SIG-M5 treated with dmso at 0.1 percent for 504 hours (cell line): Measurements from ENCODE around the gene DPP6.

Experiments used
- DNase-seq: peaks from one replicate; lab custom pipeline; 2025; ENCODE audit not compliant: unreplicated experiment; lab: John Stamatoyannopoulos, UW

DPP6 gene

DNA sequence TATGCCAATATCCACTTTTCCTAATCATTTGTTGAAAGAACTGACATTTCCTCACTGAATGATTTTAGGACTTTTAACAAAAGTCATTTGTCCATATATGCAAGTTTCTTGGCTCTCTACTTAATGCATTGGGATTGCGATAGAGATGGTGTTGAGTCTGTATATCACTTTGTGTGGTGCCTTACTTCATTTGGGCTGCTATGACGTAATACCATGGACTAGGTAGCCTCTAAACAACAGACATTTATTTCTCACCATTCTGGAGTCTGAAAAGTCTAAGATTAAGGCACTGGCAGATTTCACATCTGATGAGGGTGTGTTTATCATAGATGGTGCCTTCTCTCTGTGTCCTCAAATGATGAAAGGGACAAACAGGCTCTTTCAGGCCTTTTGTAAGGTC lies 342.6 kb downstream of the DPP6 start:
- DNase-seq = no peak

DNA sequence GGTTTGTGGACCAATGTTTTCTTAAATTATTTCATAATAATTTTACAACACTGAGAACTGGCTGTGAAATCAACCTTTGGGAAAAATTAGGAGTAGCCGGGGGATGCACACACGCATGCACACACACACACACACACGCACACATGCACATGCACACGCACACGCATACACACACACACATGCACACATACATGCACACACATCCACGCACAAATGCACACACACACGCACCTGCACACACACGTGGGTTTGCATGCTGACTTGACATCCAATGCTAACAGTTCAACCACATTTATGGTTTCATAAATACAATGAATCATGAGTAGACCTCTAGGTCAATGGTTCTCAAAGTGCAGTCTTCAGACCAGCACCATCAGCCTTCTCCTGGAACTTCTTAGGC lies 354.1 kb downstream of the DPP6 start:
- no peak for DNase-seq

- DNase-seq = no peak
Measured at GRCh38 chr7:154409703-154410311, 357.6 kb downstream of the DPP6 start.

- DNase-seq = no peak
Measured at GRCh38 chr7:154412105-154412504, 359.9 kb downstream of the DPP6 start.

DNA sequence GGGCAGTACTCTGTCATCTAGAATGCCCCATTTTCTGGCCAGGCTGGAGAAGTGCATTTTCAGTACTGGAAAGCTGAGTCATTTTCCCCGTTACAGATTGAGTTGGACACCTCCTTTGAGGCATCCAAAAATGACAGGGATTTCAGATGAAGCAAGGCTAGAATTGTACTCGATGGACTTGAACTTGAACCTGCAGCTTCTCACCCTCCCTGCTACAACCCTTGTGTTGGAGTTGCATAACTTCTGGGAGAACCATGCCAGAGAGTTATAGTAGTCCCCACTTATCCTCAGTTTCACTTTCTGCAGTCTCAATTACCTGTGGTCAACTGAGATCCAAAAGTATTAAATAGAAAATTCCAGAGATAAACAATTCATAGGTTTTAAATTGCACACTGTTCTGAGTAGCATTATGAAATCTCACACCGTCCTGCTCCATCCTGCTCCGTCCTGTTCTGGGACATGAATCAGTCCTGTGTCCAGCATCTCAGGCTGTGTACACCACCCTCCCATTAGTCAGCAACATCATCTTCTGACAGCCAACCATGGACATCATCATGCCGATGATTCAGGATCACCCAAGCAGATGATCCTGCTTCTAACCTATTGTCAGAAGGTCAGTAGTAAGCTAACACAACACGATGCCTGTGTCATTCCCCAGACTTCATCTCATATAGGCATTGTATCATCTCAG lies 363.7 kb downstream of the DPP6 start:
- no peak for DNase-seq

- no peak for DNase-seq
Measured at GRCh38 chr7:154416714-154417113, 364.5 kb downstream of the DPP6 start.

- no peak for DNase-seq
Measured at GRCh38 chr7:154419344-154419743, 367.1 kb downstream of the DPP6 start.

- no peak for DNase-seq
Measured at GRCh38 chr7:154423231-154423630, 371.0 kb downstream of the DPP6 start.

- DNase-seq = no peak
Measured at GRCh38 chr7:154424350-154424749, 372.2 kb downstream of the DPP6 start.

GRCh38 chr7:154425271-154425670 lies 373.1 kb downstream of the DPP6 start:
- DNase-seq = no peak

DNA sequence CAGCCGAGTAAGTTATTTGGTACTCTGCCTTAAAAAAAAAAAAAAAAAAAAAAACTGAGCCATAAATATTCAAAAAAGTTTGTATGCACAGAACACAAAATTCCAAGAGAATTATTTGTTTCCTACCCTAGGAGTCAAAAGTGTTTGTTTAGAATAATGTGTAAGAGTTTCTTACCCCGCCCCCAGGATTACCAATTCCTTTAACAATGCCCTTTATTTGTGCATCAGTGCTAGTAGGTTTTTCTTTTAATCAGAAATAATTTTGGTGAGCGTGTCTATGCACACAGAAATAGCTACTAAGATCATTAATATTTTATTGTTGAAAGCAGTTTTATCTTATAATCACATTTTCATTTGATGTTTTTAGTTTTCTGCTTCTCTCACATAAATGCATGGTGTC lies 374.6 kb downstream of the DPP6 start:
- DNase-seq = no peak

- DNase-seq = no peak
Measured at GRCh38 chr7:154427533-154427932, 375.3 kb downstream of the DPP6 start.

DNA sequence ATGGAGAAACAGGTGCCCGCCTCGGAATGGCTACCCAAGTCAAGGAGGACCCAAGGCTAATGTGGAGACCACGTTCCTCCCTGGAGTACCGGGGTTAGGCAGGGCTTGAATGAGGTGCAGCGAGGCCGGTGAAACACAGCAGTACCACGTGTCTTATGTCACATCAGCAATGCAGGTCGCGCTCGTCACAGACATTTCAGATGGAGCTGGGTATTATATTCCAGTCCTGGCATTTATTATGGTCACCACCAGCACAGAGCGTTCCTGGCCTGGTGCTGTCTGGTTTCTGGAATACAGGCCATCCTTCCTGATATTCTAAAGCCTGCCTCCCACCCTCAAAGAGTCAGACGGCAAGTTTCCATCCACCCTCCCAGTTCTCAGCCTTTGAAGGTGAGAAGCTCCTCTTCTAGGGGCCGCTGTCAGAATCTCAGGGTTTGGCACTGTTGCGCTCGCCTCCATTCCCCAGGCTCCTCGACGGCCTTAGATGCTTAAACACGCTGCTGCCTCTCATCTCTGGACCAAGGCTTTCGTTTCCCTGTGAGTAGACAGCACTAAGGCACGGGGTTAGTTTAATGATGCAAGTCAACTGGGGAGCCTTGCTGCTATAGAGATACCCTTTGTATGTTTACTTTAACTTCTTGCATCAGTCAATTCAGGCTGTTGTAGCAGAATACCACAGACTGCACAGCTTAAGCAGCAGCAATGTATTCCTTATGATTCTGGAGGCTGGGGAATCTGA lies 377.6 kb downstream of the DPP6 start:
- DNase-seq = no peak

DNA sequence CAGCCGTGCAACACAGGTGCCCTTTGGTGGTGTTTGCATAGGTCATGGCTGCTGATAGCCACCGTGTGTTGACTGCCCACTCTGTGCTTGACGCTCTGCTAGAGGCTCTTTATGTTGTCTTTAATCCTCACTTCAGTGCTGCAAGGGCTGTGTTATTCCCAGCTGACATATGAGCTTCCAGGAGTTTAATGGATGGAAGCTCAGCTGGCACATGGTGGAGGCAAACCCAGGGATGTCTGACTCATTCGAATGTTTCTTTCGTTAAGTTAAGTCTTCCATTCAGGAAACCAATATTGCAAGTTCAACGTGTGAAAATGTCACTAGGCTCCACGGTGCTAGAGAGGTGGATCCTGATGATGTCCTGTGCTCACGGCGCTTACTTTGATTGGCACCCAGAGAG lies 378.4 kb downstream of the DPP6 start:
- DNase-seq = no peak

DNA sequence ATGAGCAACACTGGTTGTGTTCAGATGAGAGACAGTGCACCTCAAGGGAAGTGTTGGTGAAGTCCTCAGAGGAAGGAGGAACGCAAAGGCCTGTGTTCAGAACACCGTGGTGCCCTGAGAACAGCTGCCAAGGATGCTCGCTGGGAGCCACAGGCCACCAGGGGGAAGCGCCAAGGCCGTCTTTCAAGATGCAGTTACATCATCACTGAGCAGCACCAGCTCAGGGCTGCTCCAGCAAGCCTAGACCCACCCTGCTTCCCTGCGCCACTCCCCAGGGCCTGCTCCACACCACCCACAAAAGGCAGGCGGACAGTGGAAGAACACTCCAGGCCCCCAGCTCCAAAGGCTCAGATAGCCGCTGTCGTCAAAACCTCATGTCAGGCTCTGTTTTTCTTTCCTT lies 378.8 kb downstream of the DPP6 start:
- DNase-seq = no peak

DNA sequence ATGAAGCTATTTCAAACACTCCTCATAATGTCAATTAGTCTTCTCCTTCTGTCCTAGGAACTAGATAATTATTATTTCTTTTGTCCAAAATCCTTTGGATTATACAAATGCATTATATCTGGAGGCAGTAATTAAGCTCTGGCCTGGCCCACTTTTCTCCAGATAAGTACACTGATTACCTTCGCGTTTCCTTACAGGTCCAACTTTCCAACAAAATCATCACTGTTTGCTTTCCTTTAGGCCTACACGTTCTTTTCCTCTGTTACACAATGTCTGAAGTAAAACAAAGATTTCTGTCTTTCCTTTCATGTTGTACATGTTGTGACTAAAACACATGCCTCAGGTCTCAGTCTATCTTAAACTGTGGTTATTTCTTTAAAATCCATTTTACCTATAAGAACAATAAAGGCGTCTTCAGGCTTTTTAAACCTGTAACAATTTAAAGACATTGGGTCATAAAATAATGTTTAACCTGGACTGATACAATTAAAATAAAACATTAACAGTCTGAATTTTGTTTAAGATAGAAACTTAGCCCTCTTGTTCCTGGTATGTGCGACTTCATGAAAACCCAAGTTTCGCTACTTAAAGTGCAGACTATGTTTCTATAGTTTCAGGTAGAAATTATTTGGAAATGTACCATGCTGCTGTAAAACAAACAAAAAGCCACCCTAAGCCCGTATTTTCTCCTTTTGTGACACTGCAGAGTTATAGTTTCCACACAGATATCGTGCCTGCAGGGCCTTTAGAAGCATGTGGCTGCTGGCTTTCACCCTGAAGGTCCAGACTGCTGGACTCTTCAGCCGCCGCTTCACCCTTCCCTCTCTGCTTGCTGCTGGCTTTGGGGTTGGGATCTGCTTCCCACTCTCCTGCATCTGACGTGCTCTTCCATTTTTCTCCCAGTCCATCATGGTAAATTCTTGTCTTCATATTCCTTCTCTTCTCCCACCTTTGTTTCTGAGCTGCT lies 381.7 kb downstream of the DPP6 start:
- DNase-seq = no peak

DNA sequence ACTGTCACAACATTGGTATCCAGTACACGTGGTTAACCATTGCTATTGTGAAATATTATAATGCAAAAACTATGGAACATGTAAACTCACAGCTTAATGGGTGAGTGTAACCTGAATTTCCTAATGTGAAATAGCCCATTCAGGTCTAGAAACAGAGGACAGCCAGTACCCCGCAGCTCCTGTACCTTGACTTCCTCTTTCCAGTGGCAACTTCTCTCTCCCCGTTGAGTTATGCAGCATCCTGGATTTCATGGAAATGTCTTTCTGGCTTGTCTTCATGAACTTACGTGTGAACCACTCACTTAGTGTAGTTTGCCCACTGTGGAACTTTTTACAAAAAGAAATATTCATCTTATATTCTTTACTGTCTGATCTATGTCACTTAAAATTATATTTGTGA lies 384.4 kb downstream of the DPP6 start:
- no peak for DNase-seq

DNA sequence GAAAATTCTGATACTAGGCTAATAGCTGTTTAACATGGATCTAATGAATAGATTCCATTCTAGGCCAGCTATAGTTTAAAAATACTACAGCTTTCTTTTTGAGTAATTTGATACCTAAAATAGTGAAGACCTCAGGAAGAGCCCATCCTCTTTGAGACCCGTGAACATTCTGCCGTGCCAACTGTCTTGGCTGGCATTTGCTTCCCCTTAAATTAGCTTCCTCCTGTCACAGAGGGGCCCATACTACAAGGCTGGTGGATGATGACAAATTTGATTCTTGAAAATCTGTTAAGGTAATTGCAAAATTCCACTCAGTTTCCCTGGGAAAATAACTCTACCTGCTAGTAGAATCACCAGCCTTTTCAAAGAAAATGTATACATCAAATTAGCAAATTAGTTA lies 385.0 kb downstream of the DPP6 start:
- DNase-seq = no peak

DNA sequence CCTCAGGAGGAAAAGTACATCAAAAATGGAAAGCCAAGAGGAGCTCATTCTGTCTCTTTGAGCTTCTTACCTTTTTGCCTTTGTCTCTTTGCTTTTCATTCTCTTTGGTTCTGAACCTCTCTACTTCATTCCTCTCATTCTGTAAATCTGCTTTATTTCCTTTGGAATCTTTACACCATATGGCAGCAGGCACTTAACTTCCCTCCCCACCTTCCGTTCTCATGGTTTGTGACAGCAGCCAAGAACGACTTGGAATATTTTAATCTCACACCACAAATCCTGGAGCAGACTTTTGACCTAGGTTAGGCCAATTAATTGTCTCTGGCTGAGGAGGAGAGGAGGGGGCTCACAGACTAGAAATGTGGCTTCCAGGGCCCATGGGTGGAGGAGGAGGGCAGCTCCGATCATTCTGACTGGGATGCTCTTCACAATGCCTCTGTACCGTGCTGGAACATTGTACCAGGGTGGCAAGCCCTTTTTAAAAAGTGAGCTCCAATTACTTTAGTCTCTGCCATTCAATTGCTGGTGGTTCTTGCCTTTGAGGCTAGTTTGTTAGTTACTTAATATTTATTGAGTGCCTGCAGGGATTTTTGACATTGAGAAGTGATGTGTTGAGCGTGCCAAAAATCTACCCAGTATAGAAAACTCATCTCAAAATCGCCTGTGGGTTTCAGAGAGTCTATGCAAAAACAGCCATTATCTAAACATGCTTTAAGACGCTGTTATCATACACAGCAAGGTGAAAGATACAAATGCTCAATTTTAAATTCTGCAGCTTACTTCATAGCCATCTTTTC lies 386.6 kb downstream of the DPP6 start:
- DNase-seq = no peak

- DNase-seq = no peak
Measured at GRCh38 chr7:154440058-154440457, 387.9 kb downstream of the DPP6 start.
